Effector CD8-positive, alpha-beta T cell (primary cell): ENCODE data around the gene MGAT5.

Experiments
- DNase-seq: peaks from one replicate; lab custom pipeline; 2025; lab: John Stamatoyannopoulos, UW
- total RNA-seq, 4 experiments: gene quantifications; one replicate each; lab custom pipeline; 2026; lab: John Stamatoyannopoulos, UW

MGAT5 gene, protein sequence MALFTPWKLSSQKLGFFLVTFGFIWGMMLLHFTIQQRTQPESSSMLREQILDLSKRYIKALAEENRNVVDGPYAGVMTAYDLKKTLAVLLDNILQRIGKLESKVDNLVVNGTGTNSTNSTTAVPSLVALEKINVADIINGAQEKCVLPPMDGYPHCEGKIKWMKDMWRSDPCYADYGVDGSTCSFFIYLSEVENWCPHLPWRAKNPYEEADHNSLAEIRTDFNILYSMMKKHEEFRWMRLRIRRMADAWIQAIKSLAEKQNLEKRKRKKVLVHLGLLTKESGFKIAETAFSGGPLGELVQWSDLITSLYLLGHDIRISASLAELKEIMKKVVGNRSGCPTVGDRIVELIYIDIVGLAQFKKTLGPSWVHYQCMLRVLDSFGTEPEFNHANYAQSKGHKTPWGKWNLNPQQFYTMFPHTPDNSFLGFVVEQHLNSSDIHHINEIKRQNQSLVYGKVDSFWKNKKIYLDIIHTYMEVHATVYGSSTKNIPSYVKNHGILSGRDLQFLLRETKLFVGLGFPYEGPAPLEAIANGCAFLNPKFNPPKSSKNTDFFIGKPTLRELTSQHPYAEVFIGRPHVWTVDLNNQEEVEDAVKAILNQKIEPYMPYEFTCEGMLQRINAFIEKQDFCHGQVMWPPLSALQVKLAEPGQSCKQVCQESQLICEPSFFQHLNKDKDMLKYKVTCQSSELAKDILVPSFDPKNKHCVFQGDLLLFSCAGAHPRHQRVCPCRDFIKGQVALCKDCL
- 67.1 to 148 (median 105) reads per million in 4 experiments for total RNA-seq

DNA sequence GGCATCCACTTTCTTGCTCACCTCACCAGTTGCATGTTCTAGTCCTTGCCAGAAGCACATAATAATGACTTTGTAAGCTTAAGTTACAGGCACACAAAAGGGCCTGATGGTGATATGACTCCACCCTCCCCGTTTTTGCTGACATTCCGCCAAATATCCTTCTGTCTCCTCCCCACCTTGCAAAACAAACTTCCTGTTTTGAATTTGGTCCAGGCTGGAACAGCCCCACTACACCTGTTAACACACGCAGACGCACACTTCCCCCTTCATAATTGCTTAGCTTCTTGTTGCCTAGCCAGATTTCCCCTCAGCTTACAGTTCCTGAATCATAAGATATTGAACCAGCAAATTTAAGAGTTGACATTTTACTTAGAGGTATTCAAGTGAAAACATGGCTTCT lies at the start of gene MGAT5:
Gene MGAT5, plus strand, starts transcription at position 269 of the 400 bp plus-strand sequence. CDS start 332 bp downstream, outside the sequence.
- DNase-seq, result no peak

DNA sequence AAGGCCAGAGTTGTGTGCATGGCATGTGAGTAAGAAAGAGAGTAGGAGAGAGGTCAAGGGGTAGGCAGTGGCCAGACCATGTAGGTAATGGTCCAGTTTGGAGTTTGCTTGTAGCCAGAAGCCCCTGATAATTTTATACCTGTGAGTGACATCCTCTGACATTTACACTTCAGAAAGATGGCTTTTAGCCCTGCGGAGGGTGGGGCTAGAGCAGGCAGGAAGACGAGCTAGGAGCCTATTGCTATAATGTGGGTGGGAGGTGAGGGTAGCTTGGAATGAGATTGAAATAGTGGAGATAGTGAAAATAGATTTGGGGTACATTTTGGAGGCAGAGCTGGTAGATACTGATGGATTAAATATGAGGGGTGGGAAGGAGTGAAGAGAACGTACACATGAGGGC lies 48.8 kb upstream of the MGAT5 start:
- DNase-seq, result no peak

DNA sequence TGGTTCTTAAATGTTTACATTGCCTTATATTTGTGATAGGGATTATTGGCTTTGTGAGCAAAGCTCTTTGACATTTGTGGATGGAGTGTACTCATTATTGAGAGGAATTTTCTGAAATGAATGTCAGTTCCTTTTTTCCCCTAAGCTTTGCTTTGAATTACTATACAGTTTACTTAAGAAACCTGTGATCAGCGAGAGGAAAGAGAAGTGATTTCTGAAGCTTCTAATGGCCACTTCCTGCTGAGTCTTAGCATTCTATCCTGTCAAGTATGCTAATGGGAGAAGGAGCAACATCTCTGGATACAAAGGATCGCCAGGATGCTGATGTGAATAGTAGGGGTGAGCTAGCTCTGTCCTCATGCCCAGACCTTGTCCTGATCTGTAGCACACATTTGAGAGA lies 47.8 kb upstream of the MGAT5 start:
- no peak for DNase-seq

DNA sequence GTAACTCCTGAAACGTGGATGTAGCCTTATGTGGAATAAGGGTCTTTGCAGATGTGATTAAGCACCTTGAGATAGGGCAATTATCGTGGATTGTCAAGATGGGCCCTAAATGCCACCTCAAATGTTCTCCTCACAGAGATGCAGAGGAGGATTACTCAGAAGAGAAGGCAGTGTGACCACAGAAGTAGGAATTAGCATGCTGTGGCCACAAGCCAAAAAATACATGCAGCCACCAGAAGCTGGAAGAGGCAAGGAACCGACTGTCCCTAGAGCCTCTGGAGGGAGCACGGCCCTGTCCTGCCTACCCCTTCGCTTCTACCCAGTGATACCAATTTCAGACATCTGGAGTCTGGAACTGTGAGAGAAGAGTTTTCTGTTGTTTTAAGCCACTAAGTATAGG lies 47.3 kb upstream of the MGAT5 start:
- no peak for DNase-seq

DNA sequence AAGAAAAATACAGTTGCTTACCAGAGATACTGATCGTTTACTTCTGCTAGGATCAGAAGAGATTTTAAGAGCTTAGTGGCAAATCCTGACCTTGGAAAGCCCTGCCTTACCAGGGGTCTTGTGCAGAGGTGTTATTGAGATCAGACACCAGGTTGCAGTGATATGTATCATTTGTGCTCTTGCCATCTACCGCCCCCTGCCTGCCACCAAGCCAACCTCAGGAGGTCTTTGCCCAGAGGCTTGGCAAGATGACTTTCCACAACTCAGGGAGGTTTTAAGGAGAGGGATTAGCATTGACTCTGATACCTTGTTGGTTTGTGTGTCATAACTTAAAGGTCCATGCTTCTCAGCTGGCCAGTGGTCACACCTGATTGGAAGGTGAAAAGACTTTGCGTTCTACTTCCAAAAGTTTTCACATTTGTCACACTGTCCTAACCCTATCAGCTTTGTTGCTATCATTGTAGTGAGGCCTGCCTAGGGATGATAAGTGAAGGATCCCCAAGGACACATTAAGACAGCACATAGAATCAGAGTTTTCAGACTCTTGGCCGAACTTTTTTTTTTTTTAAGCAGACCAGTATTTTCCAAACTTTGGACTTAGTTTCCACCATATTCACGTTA lies 46.2 kb upstream of the MGAT5 start:
- peak; percentile 41 for DNase-seq

DNA sequence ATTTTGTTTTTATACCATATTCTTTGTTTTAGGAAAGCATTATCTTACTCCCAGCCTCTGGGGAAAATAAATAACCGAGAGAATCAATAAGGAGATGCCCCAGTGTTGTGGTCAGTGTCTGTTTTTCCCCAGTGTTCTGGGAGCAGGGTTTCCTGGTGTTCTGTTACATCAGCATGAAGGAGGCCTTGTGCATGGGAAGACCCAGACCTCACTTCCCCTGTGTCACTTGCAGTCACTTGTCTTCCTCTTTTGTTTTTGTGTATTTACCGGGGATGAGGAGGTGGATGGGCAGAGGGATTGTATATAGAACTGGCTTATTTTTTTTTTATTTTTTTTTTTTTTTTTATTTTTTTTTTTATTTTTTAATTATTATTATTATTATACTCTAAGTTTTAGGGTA lies 45.0 kb upstream of the MGAT5 start:
- DNase-seq, result no peak

DNA sequence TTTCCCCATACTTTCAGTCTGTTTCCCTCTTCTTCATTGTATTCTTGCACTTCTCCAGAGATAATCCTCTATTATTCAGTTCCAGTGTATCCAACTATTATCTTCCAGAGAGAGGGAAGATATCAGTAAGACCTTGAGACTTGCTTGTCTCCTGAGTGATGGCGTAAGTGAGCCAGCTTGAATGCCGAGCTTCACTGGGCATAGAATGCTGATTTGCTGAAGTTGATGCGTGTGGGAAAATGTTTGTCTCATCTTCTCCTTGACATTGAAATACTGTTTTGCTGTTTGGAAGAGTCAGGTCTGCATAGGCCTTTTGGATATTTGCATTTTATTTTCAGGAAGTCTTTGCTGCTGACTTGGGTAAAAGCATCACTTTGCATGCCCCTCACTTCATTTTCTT lies 41.1 kb upstream of the MGAT5 start:
- DNase-seq, result no peak

DNA sequence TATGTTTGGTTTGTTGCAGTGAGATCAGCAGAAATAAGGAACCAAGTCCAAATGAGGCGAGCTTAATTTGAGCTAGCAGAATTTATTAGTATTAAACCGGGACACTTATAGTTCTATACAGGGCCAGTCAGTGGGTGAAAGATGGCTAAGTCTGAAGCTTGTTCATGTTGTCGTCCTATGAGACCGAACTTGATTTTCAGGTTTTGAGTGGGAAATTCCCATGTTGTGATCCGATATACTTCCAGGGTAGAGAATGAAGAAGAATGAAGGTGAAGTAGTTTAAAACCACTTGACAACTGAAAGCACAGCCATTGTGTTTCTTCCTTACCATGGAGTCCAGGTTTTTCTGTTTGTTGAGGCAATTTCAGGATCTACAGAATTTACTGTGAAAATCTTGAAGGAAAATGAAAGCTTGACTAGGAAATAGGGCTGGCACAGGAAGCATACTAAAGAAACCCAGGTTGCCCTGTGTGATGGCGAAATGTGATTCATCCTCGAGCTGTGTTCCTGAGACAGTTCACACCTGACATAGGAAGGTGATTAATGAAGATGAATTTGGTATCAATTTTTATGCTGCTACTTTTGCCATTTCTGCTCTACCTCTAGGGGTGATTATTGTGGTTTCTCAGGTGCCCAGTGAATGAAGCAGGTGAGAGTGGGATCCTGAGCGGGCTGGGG lies 37.6 kb upstream of the MGAT5 start:
- no peak for DNase-seq

DNA sequence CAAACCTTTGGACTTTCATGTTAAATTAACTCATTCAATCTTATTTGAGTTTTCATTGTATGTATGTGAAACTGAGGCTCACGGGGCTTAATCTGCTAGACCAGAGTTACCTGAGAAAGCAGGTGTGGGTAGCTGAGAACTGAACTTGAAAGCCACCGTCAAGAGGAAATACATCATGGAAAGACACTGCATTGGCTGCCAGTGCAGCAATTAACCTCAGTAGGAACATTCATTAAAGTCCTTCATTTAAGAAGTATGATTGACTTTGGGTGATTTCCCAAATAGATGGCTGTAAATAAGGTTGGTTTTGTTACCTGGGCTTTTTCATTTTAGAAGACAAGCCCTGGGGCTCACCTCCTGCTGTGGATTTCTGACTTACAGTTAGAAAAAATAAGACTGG lies 36.5 kb upstream of the MGAT5 start:
- DNase-seq, result no peak

DNA sequence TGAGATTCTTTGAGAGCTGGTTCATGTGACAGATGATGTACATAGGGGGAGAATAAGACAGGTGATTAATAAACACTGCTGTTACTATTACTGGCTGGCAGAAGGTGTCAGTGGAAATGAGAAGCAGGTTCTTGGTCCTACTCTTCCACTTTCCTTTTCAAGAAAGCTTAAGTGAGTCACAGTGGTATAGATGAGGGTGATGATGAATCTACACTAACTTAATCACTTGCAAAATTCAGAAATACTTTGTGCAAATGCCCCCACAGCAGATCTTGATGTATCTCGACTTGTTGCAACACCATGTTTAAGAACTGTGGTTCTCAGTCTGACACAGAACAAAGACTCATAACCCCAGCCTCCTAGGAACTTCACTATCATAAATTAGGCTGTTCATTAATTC lies 35.9 kb upstream of the MGAT5 start:
- no peak for DNase-seq

DNA sequence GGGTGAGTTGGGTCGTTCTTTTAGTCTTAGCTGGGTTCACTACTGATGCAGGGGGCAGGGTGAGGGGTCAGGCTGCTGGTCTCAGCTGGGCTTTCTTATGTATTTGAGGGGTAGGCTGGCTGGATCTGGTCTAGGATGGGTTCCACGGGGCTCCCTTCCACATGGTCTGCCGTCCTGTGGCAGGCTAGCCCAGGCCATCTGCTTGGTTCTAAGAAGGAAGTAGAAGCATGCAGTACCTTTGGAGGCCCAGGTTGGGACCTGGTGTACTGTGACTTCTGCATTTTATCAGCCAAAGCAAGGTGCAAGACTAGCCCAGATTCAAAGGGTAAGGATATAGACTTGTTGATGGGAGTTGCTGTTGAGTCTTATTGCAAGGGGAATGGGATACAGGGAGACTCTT lies 35.5 kb upstream of the MGAT5 start:
- no peak for DNase-seq

DNA sequence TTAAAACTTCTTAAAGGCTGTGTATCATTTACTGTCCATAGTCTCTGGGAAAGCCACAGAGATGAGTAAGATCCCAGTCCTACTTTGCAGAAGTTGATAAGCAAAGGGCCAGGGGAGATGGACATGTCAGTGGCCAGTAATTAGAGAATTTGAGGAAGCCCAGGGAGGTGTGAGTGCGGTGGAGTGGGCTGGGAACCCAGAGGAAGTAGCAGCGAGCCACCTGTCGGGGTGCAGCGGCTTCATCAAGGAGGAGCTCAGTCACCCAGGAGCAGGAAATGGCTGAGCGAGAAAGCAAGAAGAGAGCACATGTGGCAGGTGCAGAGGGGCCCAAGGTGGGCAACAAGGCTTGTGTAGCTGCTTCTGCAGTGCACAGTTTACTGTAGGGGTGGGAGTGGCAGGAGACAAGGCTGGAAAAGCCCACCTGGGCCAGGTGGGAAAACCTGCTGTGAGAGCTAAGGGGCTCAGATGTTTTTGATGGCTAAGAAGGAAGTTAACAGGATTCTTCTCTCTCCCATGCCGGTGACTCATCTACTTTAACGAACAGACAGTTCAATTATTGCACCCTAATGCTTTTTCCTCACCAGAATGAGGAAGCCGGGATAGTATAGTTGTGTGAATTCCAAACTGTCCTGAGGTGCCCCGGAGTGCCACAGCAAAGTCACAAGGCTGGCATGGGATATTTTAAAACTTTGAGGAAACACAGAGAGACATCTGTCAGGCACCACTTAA lies 34.8 kb upstream of the MGAT5 start:
- DNase-seq, result no peak

DNA sequence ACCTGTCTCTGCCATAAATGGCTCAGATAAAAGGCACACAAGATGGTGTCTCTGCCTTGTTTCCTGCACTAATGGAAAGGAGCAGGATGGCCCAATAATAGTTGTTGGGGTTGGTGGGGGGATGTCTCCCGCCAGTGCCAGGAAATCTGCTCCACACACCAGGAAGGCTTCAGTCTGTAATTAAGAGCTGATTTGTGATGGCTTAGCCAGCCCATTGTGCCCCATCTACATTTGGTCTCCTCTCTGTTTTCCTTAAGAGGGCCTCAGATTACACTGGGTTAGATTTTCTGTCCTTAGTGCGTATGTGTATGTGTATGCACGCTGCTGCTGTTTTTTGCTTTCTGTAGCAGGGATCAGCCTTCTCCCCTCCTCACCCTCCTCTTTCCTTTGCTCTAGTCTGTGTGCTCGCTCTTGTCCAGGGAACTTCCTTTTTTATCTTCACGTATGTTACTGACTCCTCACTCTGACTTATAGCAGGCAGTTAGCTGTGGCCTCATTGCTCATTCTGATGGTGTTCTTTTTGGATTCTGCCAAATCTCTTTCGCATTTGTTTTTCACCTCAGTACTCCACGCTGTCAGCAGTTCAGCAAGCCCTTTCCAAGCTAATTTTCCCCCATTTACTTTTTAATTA lies 33.4 kb upstream of the MGAT5 start:
- DNase-seq, result no peak

DNA sequence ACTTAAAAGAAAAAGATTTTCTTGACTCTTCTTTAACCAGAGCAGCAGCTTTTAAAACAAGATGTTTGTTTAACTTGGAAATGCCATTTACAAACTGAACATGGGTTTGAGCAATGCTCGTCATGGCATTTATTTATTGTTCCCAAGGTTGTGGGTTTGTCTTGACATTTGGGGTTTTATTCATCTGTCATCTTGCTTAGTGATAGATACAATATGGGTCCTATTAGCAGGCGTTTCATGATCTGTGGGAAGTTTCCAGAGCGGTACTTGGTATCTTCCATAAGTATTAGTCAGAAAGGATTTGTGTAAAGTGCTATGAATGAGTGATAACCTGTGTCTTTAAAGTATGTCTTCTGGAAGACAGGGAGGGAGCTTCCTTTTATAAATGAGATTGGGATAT lies 29.9 kb upstream of the MGAT5 start:
- no peak for DNase-seq

DNA sequence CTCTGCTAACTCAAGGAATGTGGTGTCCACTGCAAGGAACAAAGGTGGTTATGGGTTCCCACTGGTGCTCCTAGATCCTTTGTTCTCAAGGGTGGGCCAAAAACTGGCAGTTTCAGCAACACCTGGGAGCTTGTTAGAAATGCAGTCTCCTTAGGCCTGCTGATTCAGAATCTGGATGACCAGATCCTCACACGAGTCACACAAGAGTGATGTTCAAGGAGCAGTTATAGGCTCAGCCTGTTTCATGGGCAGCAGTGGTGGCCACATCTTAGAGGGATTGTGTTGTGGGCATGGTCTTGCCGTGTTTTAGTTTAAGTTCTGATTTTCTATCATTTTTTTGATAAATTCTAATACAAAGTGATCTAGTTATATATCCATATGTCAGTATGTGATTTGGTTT lies 28.7 kb upstream of the MGAT5 start:
- DNase-seq, result no peak

DNA sequence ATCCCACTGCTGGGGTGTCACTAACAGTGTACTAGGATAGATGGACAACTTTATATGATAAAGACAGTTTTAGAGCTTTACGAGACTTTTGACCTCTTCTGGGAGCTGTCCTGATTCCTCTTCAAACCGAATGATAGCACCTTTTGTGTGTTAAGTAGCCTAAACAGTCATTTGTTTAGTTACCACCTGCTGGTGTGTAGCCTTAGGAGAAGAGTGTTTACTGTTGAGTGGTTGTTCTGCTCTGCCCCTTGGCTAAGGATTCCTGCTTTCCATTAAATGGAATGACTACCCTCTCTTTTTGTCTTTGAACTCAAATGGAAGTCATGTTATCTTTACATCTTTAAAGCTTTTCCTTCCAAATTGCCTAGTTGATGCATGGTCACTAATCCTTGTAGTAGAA lies 28.0 kb upstream of the MGAT5 start:
- DNase-seq, result no peak

DNA sequence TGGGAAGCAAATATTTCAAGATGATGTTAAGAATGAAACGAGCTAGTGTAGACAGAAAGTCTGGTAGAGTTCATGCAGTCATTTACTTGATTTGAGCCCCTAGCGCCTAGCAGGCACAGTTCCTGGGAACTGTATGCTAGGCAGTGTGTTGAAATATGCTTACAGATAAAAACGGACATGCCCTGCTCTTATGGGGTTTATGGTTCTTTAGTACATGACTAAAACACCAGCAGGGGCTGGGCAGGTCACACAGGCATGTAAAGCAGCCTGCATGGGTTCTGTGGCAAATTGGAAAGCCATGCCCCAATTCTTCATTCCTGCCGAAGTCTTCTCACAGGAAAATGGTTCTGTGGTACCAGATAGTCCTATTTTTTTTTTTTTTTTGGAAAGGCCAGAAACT lies 27.3 kb upstream of the MGAT5 start:
- DNase-seq, result no peak

DNA sequence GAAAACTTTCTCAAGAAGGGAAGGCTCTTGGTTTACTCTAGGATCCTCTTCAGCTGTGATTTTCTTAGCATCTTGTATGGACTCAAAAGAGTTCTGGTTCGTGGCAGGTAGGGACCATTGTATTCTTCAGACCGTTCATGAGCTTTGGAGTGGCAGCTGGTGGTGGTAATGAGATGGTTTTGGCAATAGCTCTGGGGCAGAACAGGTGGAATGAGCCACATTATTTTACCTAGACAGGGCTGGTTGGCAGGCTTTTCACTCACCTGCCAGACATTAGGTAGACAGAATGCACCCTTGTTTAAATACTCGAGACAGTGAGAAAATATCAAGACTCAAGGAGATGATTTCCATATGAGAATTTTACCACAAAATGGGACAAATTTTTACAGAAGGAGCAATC lies 26.2 kb upstream of the MGAT5 start:
- no peak for DNase-seq

DNA sequence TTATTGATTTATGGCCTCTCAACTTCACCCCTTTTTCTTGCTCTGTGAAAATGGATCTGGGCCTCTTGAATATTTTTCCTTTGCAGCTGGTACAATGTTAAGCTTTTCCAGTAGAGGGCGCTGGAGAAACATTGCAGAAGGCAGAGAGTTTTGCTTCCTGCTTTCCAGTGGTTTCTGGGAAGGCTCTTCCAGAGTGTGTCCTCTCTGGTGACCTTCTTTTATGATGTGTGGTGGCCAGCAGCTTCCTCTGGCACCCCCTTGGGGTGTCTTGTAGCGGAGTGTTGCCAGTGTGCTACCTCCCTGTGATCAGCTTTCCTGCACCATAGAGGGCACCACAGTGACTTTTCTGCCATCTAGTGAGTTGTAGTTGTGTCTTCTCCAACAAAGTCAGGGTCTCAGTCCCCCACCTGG lies 25.4 kb upstream of the MGAT5 start:
- no peak for DNase-seq

DNA sequence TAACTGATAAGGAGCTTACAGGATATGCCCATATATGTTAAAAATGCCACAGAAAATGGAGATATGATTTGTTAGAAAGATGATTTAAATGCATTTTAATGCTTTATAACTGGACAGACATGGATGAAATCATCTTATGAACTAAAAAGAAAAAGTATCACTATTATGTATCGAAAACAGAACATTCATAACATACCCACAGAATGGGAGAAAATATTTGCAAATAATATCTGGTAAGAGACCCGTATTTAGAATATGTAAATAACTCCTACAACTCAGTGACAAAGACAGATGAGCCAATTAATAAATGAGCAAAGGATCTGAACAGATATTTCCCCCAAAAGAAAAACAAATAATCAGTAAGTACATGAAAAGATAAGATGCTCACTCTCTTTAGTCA lies 24.3 kb upstream of the MGAT5 start:
- no peak for DNase-seq

DNA sequence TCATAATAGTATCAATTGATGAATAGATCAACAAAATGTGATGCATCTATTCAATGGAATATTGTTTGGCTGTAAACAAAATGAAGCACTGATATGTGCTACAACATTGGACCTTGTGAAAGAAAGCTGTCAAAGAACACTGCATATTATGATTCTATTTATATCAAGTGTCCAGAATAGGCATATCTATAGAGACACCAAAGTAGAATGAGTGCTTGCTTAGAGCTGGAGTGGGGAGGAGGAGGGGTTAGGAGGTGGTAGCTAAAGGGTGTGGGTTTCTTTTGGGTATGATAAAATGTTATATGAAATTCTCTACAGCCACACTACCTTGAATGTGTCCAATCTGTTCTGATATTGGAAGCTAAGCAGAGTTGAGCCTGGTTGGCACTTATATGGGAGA lies 23.0 kb upstream of the MGAT5 start:
- no peak for DNase-seq
